Stimulated activated CD8-positive, alpha-beta memory T cell treated with anti-CD3 and anti-CD28 coated beads, Interleukin-12 subunit alpha, Interleukin-12 subunit beta, amount 100 ng/mL, for 24 hours (primary cell): ENCODE data around the gene DNAJC19.

Source experiments
- DNase-seq: peaks from one replicate; pipeline ENCODE4 v3.0.0-alpha.2; 2020; ENCODE audit errors: extremely low read depth

Gene DNAJC19

GRCh38 chr3:180961087-180961486 is 28.4 kb downstream of the DNAJC19 start:
- no peak for DNase-seq

- DNase-seq: no peak
Observed at GRCh38 chr3:180959691-180960090, 29.8 kb downstream of the DNAJC19 start.

GRCh38 chr3:180947761-180948390 is 41.7 kb downstream of the DNAJC19 start:
- DNase-seq: no peak

GRCh38 chr3:180940826-180941225 is 48.7 kb downstream of the DNAJC19 start:
- no peak for DNase-seq

GRCh38 chr3:180934638-180935037 is 54.9 kb downstream of the DNAJC19 start:
- DNase-seq: no peak
